OCI-LY3 (cell line): Measurements from ENCODE around the gene OARD1.

Experiments
- CTCF ChIP-seq: fragments of 200-600, 300-600 bp; sonication (generic); IDR thresholded peaks from 2 replicates; pipeline ENCODE4 v1.5.1; 2014; ENCODE audit warnings: antibody characterized with exemption, low read length, low read depth
- EZH2phosphoT487 ChIP-seq: fragments of 200-600 bp; shearing (Covaris generic); IDR thresholded peaks from 2 replicates; pipeline ENCODE4 v1.6.1; 2018; ENCODE audit warnings: antibody characterized with exemption, mixed run types, low read depth

GRCh38 chr6:41079080-41079479 lies 6.9 kb upstream of the OARD1 start:
- no peak for TF ChIP-seq CTCF
- TF ChIP-seq EZH2phosphoT487 = no peak
